AG04449 (cell line): ENCODE data around the gene KBTBD6.
"Not testable (repeated sequence)": the region's sequence is repeated elsewhere in the genome, so short reads cannot be mapped to it uniquely, and the experiment has no call there.

Source experiments
- CTCF ChIA-PET: fragments of 350-600 bp; formaldehyde crosslinking; extraction: SDS; loops from one replicate; lab custom pipeline; 2021; ENCODE audit warnings: antibody characterized with exemption; lab: Yijun Ruan, JAX
- POLR2A ChIA-PET: fragments of 400-600, 350-600 bp; formaldehyde crosslinking; extraction: SDS; loops from one replicate; lab custom pipeline; 2020; ENCODE audit warnings: antibody characterized with exemption, inconsistent platforms; lab: Yijun Ruan, JAX
- DNase-seq: peaks from one replicate; pipeline ENCODE4 v3.0.0-alpha.2; 2010; ENCODE audit warnings: low read depth, low spot score
- H3K4me3 ChIP-seq: 2 replicates; pipeline ENCODE4 v1.5.1; 2011; ENCODE audit warnings: low read depth, mild to moderate bottlenecking, control low read depth, low read length
- TF ChIP-seq, protein P1 (sequence below): IDR thresholded peaks from one replicate; pipeline ENCODE4 v1.5.1; 2011; ENCODE audit warnings: mild to moderate bottlenecking, moderate library complexity, low read length, control low read depth, inconsistent platforms; ENCODE audit not compliant: insufficient read depth; ENCODE audit errors: missing control alignments

Gene KBTBD6

DNA sequence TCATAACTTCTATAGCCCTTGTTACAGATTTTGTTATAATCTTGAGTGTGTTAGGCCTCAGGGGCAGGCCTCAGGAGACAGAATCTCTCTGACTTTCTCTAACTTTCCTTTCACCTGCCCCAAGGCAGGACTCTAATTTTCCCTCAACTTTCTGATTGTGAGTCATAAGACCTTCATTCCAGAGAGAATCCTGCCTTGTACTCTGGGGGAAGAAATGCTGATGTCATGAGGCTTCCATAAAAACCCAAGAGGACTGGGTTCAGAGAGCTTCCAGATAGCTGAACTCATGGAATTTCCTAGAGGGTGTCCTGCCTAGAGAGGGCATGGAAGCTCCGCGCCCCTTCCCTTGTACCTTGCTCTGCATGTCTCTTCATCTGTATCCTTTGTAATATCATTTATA, 5.3 kb upstream of the KBTBD6 start:
- TF ChIP-seq, protein P1, sequence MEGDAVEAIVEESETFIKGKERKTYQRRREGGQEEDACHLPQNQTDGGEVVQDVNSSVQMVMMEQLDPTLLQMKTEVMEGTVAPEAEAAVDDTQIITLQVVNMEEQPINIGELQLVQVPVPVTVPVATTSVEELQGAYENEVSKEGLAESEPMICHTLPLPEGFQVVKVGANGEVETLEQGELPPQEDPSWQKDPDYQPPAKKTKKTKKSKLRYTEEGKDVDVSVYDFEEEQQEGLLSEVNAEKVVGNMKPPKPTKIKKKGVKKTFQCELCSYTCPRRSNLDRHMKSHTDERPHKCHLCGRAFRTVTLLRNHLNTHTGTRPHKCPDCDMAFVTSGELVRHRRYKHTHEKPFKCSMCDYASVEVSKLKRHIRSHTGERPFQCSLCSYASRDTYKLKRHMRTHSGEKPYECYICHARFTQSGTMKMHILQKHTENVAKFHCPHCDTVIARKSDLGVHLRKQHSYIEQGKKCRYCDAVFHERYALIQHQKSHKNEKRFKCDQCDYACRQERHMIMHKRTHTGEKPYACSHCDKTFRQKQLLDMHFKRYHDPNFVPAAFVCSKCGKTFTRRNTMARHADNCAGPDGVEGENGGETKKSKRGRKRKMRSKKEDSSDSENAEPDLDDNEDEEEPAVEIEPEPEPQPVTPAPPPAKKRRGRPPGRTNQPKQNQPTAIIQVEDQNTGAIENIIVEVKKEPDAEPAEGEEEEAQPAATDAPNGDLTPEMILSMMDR, result no peak
- DNase-seq, result no peak
- CTCF ChIA-PET, result no interaction called here

GRCh38 chr13:41137241-41137640, 4.6 kb upstream of the KBTBD6 start:
- CTCF ChIA-PET, result no interaction called here
- no peak for DNase-seq
- TF ChIP-seq, protein P1, result no peak

More for the DNA sequence above, 5.3 kb upstream of the KBTBD6 start:
- POLR2A ChIA-PET, result no interaction called here
- no peak overlapping the region for H3K4me3 ChIP-seq

DNA sequence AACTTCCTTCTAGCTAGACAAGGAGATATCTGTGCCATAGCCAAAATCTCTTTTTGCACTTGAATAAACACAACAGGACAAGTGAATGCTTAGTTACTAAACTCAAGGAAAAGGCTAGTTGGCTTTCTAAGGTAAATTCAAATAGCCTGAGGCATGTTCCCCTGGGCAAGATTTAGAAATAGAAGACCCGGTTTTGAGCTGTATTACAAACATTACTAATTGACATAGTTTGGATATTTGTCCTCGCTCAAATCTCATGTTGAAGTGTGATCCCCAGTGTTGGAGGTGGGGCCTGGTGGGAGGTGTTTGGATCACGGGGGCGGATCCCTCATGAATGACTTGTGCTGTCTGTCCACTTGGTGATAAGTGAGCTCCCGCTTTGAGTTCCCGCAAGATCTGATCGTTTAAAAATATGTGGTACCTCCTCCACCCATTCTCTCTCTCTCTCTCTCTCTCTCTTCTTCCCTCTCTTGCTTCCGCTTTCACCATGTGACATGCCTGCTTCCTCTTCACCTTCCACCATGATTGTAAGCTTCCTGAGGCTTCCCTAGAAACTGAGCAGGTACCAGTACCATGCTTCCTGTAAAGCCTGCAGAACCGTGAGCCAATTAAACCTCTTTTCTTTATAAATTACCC, 3.9 kb upstream of the KBTBD6 start:
- ChIA-PET CTCF (interaction anchor here (0.7 kb wide), 1 partner anchor 107 kb away, joined by 3 read pairs; no protein-coding TSS in a partner anchor), POLR2A (no interaction called here)
- TF ChIP-seq, protein P1, result no peak
- no peak overlapping the region for H3K4me3 ChIP-seq
- DNase-seq, result no peak

More at GRCh38 chr13:41137241-41137640, 4.6 kb upstream of the KBTBD6 start:
- POLR2A ChIA-PET, result no interaction called here
- H3K4me3 ChIP-seq, result no peak overlapping the region

DNA sequence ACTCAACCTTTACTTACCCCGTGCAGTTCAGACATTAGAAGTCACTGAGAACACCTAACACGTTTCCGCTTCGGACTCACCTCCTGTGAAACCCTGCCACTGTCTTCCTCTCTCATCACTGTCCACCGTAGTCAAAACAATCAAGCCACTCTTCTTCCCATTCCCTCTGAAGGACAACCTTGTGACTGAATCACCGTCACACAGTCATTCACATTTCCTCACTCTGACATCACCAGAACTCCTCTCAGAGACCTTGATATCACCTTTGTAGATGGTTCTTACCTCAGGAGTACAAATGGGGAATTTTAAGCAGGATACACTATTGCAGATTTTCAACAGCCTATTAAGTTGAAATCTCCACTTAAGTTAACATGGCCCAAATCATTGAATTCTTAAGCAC, 1.3 kb upstream of the KBTBD6 start:
- ChIA-PET CTCF (no interaction called here), POLR2A (no interaction called here)
- H3K4me3 ChIP-seq, result no peak overlapping the region
- DNase-seq, result no peak
- TF ChIP-seq, protein P1, result no peak

DNA sequence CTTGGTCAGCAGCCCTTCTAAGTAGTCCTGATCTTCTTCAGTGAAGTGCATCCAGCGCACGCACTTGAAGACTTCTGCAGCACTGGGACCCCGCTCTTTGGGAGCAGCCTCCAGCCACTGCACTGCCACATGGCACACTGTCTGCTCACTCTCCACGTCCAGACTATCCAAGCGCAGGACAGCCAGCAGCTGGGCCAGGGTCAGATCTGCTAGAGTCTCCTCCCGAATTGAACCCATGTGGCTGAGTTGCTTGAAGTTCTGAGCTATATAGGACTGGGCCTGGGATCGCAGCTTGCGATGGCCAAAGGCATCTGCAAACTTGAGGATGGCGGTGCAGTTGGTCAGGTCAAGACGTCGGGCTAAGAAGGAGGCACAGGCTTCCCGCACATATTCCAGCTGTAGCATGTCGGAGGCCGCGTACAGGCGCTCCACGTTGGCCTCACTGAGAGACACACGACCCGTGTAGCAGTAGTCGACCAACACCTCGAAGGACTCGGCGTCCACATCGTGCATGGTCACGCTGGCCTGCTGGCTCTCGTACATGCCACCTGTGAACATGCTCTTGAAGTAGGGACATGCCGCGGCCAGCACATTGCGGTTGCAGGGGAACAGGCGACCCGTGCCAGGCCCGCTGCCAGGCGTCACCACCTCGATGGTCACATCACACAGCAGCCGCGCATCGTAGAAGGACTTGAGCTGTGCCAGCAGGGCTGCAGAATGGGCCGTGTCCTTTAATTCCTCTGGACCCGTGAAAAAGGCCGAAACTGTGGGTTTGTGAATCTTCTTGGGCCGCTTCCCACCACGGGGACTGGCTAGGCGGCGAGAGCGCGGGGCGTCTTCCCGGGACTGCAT, 716 bp downstream of the KBTBD6 start:
- CTCF ChIA-PET, result interaction anchor here (1.3 kb wide), 1 partner anchor 58 kb away, joined by 3 read pairs; no protein-coding TSS in a partner anchor
- POLR2A ChIA-PET, result not testable (repeated sequence)

GRCh38 chr13:41131189-41131588, 1.4 kb downstream of the KBTBD6 start:
- DNase-seq, POLR2A ChIA-PET: not testable (repeated sequence)
- H3K4me3 ChIP-seq, result peak overlapping the region; percentile 25; the same call in 1 of the 2 replicates
- CTCF ChIA-PET, result interaction anchor here (1.3 kb wide), 1 partner anchor 57 kb away, joined by 3 read pairs; no protein-coding TSS in a partner anchor

More for the DNA sequence above, 716 bp downstream of the KBTBD6 start:
- H3K4me3 ChIP-seq, result peak overlapping the region; percentile 81
- not testable (repeated sequence) for DNase-seq

DNA sequence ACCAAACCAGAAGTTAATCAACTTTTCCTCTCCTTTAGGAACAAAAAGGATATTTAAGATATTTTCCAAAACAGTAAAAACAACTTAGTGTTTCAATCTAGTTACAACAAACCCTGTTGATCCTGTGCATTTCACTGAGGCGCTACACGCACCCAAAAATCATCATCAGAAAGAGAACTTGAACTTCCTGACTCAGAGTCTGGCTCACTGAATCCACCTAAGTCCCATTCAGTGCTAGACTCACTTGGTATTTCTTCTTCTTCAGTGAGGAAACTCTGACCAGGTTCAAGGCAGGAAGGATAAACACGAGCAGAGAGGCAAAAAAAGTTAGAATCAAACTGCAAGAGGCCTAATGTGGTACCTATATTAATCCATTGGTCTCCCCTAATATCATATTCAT, 2.2 kb downstream of the KBTBD6 start:
- TF ChIP-seq, protein P1, result no peak
- POLR2A ChIA-PET, result no interaction called here
- DNase-seq, result no peak
- H3K4me3 ChIP-seq, result peak overlapping the region; percentile 31
- CTCF ChIA-PET, result no interaction called here
